HepG2 (cell line): ENCODE results near the gene TESPA1.

ENCODE experiments used
- CBX1 ChIP-seq: IDR thresholded peaks from one replicate; pipeline ENCODE4 v1.6.1; 2016; ENCODE audit warnings: antibody characterized with exemption, low read depth
- EZH2 ChIP-seq: conservative IDR thresholded peaks from 2 replicates; pipeline ENCODE4 v1.6.1; 2012; ENCODE audit warnings: mild to moderate bottlenecking, low read depth, low read length, moderate library complexity
- FOSL1 ChIP-seq: sonication (generic); formaldehyde crosslinking; IDR thresholded peaks from 2 replicates; pipeline ENCODE4 v1.9.0; 2021; ENCODE audit warnings: missing genetic modification reagents, borderline replicate concordance
- FOXA1 ChIP-seq, 2 experiments: fragments of 450-650 bp in 1 of 2; sonication (generic) in 1 of 2; formaldehyde crosslinking in 1 of 2; IDR thresholded peaks; 2 replicates each; pipeline versions ENCODE4 v1.4.0 to v1.6.1; 2016 to 2020; ENCODE audit warnings: missing genetic modification reagents in 1 of 2
- MXI1 ChIP-seq: IDR thresholded peaks from 3 replicates; pipeline ENCODE4 v1.6.1; 2012; ENCODE audit warnings: low read depth, low read length, inconsistent platforms, borderline replicate concordance
- ZNF382 ChIP-seq: sonication (generic); formaldehyde crosslinking; IDR thresholded peaks from 2 replicates; pipeline ENCODE4 v1.5.0; 2020; ENCODE audit warnings: missing genetic modification reagents, mild to moderate bottlenecking, borderline replicate concordance
- ZNF569 ChIP-seq: sonication (generic); formaldehyde crosslinking; IDR thresholded peaks from 2 replicates; pipeline ENCODE4 v1.5.0; 2020; ENCODE audit warnings: mild to moderate bottlenecking, missing genetic modification reagents, moderate library complexity, borderline replicate concordance
- ZNF777 ChIP-seq: sonication (generic); formaldehyde crosslinking; IDR thresholded peaks from 2 replicates; pipeline ENCODE4 v1.4.0; 2020; ENCODE audit warnings: missing genetic modification reagents
- TF ChIP-seq, protein P1 (sequence below): sonication (generic); formaldehyde crosslinking; IDR thresholded peaks from 2 replicates; pipeline ENCODE4 v1.4.0; 2020; ENCODE audit warnings: missing genetic modification reagents
- TF ChIP-seq, protein P2 (sequence below): sonication (generic); formaldehyde crosslinking; IDR thresholded peaks from 2 replicates; pipeline ENCODE4 v1.4.0; 2020; ENCODE audit warnings: missing genetic modification reagents
- TF ChIP-seq, protein P3 (sequence below): sonication (generic); formaldehyde crosslinking; conservative IDR thresholded peaks from 2 replicates; pipeline ENCODE4 v1.4.0; 2020; ENCODE audit warnings: missing genetic modification reagents
- TF ChIP-seq, protein P4 (sequence below): sonication (generic); formaldehyde crosslinking; IDR thresholded peaks from 2 replicates; pipeline ENCODE4 v1.4.0; 2020; ENCODE audit warnings: missing genetic modification reagents
- TF ChIP-seq, protein P5 (sequence below): sonication (generic); formaldehyde crosslinking; IDR thresholded peaks from 2 replicates; pipeline ENCODE4 v1.5.0; 2020; ENCODE audit warnings: mild to moderate bottlenecking, missing genetic modification reagents, moderate library complexity

DNA sequence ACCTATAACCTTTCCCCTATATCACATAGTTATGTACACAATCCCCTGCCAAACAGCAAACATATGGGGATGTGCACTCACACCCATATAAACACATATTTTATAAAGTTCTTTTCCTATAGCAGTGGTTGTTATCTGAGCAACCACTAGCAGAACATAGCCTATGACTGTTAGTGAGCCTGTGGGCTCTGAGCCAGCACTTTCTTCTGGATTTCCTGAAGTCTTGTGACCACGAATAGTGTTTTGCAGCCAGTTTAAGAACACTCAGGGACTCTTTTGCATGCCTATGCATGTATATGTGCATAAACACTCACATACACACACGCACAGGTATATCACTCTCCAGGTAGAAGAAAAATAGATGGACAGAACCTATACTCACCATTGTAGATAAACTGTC, 17.1 kb downstream of the TESPA1 start:
- TF ChIP-seq ZNF777 (no peak), CBX1 (no peak), FOXA1 (IDR thresholded peaks at IDR 0.05) (no peak), FOXA1 (CRISPR knock-in tag; IDR thresholded peaks at IDR 0.05) (no peak), ZNF382 (CRISPR knock-in tag) (no peak), FOSL1 (CRISPR knock-in tag) (no peak), EZH2 (no peak), ZNF569 (CRISPR knock-in tag) (no peak), MXI1 (no peak)
- TF ChIP-seq, protein P1, sequence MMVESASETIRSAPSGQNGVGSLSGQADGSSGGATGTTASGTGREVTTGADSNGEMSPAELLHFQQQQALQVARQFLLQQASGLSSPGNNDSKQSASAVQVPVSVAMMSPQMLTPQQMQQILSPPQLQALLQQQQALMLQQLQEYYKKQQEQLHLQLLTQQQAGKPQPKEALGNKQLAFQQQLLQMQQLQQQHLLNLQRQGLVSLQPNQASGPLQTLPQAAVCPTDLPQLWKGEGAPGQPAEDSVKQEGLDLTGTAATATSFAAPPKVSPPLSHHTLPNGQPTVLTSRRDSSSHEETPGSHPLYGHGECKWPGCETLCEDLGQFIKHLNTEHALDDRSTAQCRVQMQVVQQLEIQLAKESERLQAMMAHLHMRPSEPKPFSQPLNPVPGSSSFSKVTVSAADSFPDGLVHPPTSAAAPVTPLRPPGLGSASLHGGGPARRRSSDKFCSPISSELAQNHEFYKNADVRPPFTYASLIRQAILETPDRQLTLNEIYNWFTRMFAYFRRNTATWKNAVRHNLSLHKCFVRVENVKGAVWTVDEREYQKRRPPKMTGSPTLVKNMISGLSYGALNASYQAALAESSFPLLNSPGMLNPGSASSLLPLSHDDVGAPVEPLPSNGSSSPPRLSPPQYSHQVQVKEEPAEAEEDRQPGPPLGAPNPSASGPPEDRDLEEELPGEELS (CRISPR knock-in tag), result no peak
- TF ChIP-seq, protein P2, sequence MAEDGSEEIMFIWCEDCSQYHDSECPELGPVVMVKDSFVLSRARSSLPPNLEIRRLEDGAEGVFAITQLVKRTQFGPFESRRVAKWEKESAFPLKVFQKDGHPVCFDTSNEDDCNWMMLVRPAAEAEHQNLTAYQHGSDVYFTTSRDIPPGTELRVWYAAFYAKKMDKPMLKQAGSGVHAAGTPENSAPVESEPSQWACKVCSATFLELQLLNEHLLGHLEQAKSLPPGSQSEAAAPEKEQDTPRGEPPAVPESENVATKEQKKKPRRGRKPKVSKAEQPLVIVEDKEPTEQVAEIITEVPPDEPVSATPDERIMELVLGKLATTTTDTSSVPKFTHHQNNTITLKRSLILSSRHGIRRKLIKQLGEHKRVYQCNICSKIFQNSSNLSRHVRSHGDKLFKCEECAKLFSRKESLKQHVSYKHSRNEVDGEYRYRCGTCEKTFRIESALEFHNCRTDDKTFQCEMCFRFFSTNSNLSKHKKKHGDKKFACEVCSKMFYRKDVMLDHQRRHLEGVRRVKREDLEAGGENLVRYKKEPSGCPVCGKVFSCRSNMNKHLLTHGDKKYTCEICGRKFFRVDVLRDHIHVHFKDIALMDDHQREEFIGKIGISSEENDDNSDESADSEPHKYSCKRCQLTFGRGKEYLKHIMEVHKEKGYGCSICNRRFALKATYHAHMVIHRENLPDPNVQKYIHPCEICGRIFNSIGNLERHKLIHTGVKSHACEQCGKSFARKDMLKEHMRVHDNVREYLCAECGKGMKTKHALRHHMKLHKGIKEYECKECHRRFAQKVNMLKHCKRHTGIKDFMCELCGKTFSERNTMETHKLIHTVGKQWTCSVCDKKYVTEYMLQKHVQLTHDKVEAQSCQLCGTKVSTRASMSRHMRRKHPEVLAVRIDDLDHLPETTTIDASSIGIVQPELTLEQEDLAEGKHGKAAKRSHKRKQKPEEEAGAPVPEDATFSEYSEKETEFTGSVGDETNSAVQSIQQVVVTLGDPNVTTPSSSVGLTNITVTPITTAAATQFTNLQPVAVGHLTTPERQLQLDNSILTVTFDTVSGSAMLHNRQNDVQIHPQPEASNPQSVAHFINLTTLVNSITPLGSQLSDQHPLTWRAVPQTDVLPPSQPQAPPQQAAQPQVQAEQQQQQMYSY (CRISPR knock-in tag), result no peak
- TF ChIP-seq, protein P3, sequence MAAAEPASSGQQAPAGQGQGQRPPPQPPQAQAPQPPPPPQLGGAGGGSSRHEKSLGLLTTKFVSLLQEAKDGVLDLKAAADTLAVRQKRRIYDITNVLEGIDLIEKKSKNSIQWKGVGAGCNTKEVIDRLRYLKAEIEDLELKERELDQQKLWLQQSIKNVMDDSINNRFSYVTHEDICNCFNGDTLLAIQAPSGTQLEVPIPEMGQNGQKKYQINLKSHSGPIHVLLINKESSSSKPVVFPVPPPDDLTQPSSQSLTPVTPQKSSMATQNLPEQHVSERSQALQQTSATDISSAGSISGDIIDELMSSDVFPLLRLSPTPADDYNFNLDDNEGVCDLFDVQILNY (CRISPR knock-in tag), result no peak
- TF ChIP-seq, protein P4, sequence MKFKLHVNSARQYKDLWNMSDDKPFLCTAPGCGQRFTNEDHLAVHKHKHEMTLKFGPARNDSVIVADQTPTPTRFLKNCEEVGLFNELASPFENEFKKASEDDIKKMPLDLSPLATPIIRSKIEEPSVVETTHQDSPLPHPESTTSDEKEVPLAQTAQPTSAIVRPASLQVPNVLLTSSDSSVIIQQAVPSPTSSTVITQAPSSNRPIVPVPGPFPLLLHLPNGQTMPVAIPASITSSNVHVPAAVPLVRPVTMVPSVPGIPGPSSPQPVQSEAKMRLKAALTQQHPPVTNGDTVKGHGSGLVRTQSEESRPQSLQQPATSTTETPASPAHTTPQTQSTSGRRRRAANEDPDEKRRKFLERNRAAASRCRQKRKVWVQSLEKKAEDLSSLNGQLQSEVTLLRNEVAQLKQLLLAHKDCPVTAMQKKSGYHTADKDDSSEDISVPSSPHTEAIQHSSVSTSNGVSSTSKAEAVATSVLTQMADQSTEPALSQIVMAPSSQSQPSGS (CRISPR knock-in tag), result no peak
- TF ChIP-seq, protein P5, sequence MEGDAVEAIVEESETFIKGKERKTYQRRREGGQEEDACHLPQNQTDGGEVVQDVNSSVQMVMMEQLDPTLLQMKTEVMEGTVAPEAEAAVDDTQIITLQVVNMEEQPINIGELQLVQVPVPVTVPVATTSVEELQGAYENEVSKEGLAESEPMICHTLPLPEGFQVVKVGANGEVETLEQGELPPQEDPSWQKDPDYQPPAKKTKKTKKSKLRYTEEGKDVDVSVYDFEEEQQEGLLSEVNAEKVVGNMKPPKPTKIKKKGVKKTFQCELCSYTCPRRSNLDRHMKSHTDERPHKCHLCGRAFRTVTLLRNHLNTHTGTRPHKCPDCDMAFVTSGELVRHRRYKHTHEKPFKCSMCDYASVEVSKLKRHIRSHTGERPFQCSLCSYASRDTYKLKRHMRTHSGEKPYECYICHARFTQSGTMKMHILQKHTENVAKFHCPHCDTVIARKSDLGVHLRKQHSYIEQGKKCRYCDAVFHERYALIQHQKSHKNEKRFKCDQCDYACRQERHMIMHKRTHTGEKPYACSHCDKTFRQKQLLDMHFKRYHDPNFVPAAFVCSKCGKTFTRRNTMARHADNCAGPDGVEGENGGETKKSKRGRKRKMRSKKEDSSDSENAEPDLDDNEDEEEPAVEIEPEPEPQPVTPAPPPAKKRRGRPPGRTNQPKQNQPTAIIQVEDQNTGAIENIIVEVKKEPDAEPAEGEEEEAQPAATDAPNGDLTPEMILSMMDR, result no peak
